ENCODE results near the gene SETBP1.

The SETBP1 gene

GRCh38 chr18:44901283-44901682, 220.6 kb downstream of the SETBP1 start:
- Histone ChIP-seq H3K36me3 (ENCODE audit: control insufficient read depth, low read length) (no peaks in the 10 kb centered on the region), H3K79me2 (ENCODE audit: control insufficient read depth, low read length) (no peaks in the 10 kb centered on the region), H3K9me3 (ENCODE audit: control insufficient read depth, insufficient read depth, low read length) (no peaks in the 10 kb centered on the region), H3K4me1 (ENCODE audit: control insufficient read depth, low read length) (no peaks in the 10 kb centered on the region), H3K27me3 (ENCODE audit: control insufficient read depth, low read length) (no peaks in the 10 kb centered on the region), H3F3A (ENCODE audit: control insufficient read depth, insufficient read depth) (no peaks in the 10 kb centered on the region), H3K9me2 (replicated peaks; ENCODE audit: control insufficient read depth, low read length) (no peaks in the 10 kb centered on the region), H3K4me2 (ENCODE audit: low read length) (no peak overlapping the region), H3K4me3 (ENCODE audit: low read length) (no peak overlapping the region), H4K20me1 (ENCODE audit: control insufficient read depth, insufficient read depth, low read depth, low read length) (no peaks in the 10 kb centered on the region), H3K27ac (ENCODE audit: low read depth, low read length) (no peak overlapping the region)
- TF ChIP-seq, protein P1, sequence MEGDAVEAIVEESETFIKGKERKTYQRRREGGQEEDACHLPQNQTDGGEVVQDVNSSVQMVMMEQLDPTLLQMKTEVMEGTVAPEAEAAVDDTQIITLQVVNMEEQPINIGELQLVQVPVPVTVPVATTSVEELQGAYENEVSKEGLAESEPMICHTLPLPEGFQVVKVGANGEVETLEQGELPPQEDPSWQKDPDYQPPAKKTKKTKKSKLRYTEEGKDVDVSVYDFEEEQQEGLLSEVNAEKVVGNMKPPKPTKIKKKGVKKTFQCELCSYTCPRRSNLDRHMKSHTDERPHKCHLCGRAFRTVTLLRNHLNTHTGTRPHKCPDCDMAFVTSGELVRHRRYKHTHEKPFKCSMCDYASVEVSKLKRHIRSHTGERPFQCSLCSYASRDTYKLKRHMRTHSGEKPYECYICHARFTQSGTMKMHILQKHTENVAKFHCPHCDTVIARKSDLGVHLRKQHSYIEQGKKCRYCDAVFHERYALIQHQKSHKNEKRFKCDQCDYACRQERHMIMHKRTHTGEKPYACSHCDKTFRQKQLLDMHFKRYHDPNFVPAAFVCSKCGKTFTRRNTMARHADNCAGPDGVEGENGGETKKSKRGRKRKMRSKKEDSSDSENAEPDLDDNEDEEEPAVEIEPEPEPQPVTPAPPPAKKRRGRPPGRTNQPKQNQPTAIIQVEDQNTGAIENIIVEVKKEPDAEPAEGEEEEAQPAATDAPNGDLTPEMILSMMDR (IDR thresholded peaks at IDR 0.05; ENCODE audit: low read depth, low read length, poor library complexity, severe bottlenecking) = peak; percentile 47
- TF ChIP-seq EZH2phosphoT487 (IDR thresholded peaks at IDR 0.05; ENCODE audit: borderline replicate concordance, low read length) = no peak

- H3K79me2 ChIP-seq (ENCODE audit: control insufficient read depth, low read length) = no peaks in the 10 kb centered on the region
Observed at GRCh38 chr18:44903327-44903726, 222.6 kb downstream of the SETBP1 start.

DNA sequence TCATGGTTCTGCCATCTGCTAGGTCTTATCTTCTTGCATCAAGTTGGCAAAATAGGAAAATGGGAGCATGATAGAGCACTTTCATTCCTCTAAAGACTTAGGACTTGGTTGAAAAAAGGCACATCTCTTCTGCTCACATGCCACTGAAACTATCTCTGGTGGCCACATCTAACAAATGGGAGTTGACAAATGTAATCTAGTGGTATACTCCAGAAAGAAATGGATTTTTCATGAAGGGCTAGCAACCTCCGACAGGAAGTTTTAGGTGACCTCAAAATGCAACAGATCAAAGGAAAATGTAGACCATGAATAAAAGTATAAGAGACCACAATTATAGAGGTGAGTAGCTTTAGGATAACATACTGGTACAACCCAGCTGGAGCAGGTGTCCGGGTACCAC, 224.1 kb downstream of the SETBP1 start:
- Histone ChIP-seq H3K9me3 (ENCODE audit: control insufficient read depth, insufficient read depth, low read length) (no peaks in the 10 kb centered on the region), H3K36me3 (ENCODE audit: control insufficient read depth, low read length) (no peaks in the 10 kb centered on the region), H3K27ac (ENCODE audit: low read depth, low read length) (no peak overlapping the region), H3K79me2 (ENCODE audit: control insufficient read depth, low read length) (0 out of 2 replicates have a peak, but pooled peaks cover under 1% of the 10 kb centered on the region), H3K9me2 (replicated peaks; ENCODE audit: control insufficient read depth, low read length) (no peaks in the 10 kb centered on the region), H3K4me2 (ENCODE audit: low read length) (no peak overlapping the region), H3K4me1 (ENCODE audit: control insufficient read depth, low read length) (peaks cover 10% of the 10 kb centered on the region), H3K4me3 (ENCODE audit: low read length) (no peak overlapping the region), H3F3A (ENCODE audit: control insufficient read depth, insufficient read depth) (no peaks in the 10 kb centered on the region), H3K27me3 (ENCODE audit: control insufficient read depth, low read length) (no peaks in the 10 kb centered on the region), H4K20me1 (ENCODE audit: control insufficient read depth, insufficient read depth, low read depth, low read length) (no peaks in the 10 kb centered on the region)
- TF ChIP-seq, protein P1 (IDR thresholded peaks at IDR 0.05; ENCODE audit: low read depth, low read length, poor library complexity, severe bottlenecking) = no peak
- TF ChIP-seq EZH2phosphoT487 (IDR thresholded peaks at IDR 0.05; ENCODE audit: borderline replicate concordance, low read length) = no peak

More at GRCh38 chr18:44903327-44903726, 222.6 kb downstream of the SETBP1 start:
- Histone ChIP-seq H3K9me3 (ENCODE audit: control insufficient read depth, insufficient read depth, low read length) (no peaks in the 10 kb centered on the region), H3F3A (ENCODE audit: control insufficient read depth, insufficient read depth) (no peaks in the 10 kb centered on the region), H3K9me2 (replicated peaks; ENCODE audit: control insufficient read depth, low read length) (no peaks in the 10 kb centered on the region), H3K27me3 (ENCODE audit: control insufficient read depth, low read length) (no peaks in the 10 kb centered on the region), H3K4me3 (ENCODE audit: low read length) (no peak overlapping the region), H3K36me3 (ENCODE audit: control insufficient read depth, low read length) (no peaks in the 10 kb centered on the region), H3K4me2 (ENCODE audit: low read length) (no peak overlapping the region), H3K4me1 (ENCODE audit: control insufficient read depth, low read length) (no peaks in the 10 kb centered on the region), H3K27ac (ENCODE audit: low read depth, low read length) (no peak overlapping the region), H4K20me1 (ENCODE audit: control insufficient read depth, insufficient read depth, low read depth, low read length) (no peaks in the 10 kb centered on the region)
- no peak for TF ChIP-seq EZH2phosphoT487 (IDR thresholded peaks at IDR 0.05; ENCODE audit: borderline replicate concordance, low read length)
- TF ChIP-seq, protein P1 (IDR thresholded peaks at IDR 0.05; ENCODE audit: low read depth, low read length, poor library complexity, severe bottlenecking) = no peak
